T-helper 22 cell (primary cell): ENCODE data around the gene OR1L4.

Experiments
- DNase-seq: peaks from one replicate; pipeline ENCODE4 v3.0.0-alpha.2; 2020; ENCODE audit warnings: low read depth

The OR1L4 gene, protein sequence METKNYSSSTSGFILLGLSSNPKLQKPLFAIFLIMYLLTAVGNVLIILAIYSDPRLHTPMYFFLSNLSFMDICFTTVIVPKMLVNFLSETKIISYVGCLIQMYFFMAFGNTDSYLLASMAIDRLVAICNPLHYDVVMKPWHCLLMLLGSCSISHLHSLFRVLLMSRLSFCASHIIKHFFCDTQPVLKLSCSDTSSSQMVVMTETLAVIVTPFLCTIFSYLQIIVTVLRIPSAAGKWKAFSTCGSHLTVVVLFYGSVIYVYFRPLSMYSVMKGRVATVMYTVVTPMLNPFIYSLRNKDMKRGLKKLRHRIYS

DNA sequence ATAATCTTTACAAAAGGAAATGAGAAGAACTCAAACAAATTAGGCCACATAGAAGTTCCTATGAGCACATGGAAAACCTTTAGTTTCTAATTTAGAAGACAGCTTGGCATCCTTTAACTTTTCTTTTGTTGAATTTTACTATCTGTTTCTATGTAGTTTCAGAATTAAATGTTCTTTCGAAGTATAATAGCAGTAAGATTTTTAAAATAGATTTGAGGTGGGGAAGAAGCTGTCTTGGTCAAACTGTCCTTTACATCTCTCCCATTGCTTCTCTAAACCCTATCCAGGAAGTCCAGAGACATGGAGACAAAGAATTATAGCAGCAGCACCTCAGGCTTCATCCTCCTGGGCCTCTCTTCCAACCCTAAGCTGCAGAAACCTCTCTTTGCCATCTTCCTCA, at the start of gene OR1L4:
OR1L4 (plus strand) TSS at position 301 of the 400 bp plus-strand sequence; CDS start at position 301, 0 bp downstream.
- no peak for DNase-seq

DNA sequence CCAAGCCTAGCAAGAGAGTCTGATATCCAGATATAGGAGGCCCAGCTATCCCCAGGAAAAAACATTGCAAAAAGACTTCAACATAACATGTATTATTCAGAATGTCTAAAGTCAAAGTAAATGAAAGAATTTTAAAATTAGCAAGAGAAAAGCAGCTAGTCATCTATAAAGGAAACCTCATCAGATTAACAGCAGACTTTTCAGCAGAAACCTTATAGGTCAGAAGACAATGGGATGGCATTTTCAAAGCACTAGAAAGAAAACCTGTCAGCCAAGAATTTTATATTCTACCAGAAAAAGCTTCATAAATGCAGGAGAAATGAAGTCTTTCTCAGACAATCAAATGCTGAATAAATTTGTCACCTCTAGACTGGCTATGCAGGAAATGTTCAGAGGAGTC, 38.9 kb upstream of the OR1L4 start:
- no peak for DNase-seq

DNA sequence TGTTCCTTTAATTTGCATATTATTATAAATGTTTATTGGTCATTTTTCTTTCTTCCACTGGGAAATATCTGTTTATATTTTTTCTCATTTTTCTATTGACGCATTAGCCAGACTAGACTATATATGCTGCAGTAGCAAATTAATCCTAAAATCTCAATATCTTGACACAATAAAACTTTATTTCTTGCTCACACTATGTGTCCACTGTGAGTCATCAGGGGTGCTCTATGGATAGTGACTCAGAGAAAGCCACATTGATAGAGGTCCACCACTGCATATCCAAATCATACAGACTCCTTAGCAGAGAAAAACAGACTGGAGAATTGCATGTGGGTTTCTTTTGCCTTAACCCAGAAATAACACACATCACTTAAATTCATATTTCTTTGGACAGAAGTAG, 28.1 kb upstream of the OR1L4 start:
- no peak for DNase-seq

DNA sequence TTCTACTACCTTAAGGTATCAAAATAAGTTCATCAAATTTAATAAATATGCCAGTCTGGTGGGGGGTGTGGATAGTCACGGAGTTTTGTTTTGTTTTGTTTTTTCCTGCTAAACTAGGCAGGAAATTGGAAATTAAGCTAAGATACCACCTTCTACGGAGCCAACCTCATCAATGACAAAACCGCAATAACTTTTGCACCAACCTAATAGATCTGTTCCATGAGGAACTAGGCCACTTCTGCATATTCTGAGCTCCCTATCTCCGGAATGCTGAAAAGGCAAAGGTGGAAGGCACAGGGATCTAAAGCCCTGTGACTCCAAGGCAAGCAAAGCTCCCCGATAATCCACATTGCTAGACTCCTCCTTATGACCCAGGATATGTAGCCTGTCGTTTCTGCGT, 5.8 kb upstream of the OR1L4 start:
- DNase-seq, result no peak

DNA sequence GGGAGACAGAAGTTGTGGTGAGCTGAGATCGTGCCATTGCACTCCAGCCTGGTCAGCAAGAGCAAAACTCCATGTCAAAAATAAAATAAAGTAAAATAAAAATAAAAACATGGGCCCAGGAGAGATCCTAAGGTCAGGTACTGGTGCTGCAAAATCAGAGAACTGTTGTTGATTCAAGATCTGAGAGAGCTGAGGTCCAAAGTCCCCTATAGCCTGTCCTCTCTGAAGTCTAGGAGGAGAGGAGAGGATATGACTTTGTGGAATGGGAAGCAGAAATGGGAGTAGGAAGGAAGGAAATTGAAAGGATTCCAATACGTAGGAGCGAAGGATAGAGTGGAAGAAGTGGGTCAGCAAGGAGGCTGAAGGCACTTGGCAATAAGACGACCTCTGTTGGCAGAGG, 4.6 kb upstream of the OR1L4 start:
- no peak for DNase-seq

DNA sequence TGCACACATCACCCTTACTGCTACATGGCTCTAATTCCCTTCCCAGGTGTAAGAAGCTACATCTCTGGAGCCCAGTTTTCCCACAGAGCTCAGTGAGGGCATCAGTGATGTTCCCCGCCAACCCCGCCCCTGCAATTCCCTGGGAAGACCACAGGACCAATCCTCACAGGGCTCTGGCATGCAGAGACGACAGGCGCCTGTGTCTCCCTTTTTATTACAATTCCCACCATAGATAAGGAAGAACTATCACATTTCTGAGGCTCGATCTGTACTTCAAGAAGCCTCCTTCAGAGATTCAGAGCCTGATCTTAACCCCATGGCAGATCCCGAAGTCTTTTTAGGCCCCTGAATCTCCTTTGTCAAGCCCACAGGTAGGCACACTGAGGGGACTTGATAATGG, 18.2 kb downstream of the OR1L4 start, which contains the start of gene OR1L6:
OR1L6 (plus strand) TSS at position 301 of the 400 bp plus-strand sequence. CDS start 7,545 bp downstream, outside the sequence.
- DNase-seq, result no peak

DNA sequence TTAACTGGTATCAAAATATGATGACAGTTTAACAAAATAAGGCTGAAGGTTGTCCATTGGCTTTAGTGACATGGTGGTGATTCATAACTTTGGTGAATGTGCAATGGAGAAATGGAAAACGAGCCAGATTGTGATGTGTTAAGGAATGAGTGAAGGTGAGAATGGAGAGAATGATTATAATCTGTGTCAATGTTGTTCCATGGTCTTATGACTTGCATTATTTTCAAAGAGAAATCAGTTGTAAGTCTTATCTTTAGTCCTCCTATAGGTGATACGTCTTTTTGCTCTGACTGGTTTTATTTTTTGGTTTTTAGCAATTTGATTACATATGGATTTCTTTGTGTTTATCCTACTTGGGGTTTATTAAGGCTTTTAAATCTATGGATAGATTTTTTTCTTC, 31.0 kb downstream of the OR1L4 start:
- no peak for DNase-seq

DNA sequence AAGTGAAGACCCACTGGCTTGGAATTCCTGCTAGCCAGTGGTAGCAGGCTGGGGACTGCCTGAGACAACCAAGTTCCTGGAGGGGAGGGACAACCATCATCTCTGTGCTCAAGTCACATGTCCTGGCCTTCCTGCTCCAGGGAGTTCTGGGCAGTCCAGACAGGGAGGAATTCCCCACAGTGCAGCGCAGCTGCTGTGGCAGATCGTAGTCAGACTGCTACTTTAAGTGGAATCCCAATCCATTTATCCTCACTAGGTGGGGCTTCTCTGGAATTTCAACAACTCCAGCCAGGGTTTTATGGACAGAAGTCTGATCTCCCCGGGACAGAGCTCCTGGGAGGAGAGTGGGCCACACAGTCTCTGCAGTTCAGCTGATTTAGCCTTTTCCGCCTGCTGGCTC, 44.0 kb downstream of the OR1L4 start:
- DNase-seq, result no peak
